ENCODE data around the gene CDK3.
"Not testable (repeated sequence)": the region's sequence is repeated elsewhere in the genome, so short reads cannot be mapped to it uniquely, and the experiment has no call there.

The CDK3 gene

DNA sequence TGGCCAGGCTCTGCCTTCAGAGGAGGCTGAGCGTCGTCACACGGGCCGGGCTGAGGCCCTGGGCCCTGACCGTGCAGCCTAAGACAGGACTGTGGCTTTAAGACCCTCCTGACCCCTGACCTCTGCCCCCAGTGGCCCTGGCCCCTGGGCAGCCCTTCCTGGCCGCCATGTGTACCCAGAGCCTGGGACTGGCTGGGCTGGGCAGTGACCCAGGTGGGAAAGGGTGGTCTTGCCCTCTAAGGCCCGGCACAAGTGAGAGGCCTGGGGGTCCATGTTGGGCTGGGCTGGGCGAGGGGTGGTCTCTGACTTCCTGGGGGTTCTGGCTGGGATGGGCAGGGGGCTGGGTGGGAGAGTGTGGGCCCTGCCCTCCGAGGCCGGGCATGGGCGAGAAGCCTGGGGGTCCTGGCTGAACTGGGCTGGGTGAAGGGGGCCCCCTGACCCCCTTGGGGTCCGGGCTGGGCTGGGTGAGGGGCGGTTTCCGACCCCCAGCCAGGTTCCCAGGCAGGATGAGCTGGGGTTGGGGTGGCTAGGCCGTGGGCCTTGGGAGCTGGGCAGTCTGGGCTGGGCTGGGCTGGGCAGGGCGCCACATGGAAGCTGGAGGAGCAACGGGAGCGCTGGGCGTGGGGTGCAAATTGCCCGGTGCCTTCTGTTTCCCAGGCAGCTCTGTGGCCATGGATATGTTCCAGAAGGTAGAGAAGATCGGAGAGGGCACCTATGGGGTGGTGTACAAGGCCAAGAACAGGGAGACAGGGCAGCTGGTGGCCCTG, at the start of gene CDK3:
CDK3 (plus strand) TSS at position 101 of the 767 bp plus-strand sequence; CDS start at position 672, 571 bp downstream.
- no peak for DNase-seq

DNA sequence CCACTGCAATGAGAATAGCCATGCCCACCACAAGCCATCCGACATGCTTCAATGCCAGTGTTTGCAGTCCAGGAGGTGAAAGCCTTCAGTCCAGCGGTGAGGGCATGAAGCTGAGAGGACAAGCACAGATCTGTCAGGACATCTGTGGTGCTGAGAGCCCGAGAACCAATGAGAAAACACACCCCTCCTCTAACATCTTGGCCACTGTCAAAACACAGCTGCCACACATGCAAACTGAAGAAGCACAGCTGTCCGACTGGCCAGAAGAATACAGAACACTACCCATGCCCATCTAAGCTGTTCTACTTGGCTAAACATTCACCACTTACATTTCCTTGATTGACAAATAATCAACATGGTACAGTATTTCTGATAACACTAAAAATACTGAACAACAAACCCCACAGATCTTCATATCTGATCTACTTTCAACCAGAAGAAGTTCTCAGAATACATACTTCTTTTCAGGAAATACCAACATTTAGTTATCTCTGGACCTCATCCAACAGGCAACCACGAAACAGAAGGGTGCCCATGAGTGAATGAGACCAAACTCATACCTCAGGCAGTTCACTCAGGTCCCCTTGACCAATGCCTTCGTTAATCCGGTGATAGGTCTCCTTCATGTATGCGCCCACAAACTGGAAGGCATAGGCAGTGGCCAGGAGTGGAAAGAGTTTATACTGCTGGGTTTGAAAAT, 49.6 kb upstream of the CDK3 start:
- no peak for DNase-seq

DNA sequence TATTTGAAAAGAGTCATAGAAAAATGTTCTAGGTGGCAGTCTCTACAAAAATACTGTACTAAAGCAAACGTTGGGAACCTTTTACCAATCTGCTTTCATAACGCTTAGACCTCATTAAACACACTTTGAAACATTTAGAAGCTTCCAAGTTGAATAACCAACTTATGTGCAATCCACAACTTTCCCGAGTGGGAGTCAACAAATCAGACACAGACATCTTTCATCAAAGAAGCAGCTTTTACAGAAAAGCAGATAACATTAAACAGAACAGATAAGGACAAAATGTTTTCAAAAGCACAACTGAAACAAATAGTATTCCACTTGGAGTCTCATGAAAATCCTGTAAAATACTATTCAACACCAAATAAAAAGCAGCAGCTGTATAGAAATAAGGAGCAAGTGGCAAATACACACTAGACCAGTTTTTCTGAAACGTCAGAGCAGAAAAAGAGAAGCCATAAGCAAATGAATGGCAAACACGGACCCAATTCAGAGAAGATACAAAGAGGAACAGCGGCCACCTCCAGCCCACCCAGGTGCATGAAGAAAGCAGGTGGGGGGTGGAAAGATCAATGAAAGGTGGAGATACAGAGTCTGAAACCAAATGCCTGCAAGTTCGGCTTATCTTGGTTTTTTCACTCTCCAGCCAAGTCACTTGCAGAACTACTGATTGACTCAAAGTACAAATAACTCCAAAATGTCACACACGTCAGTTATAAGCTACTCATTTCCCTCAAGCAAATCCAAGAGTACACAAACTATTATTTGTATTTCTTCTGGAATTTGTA, 41.4 kb upstream of the CDK3 start:
- no peak for DNase-seq

DNA sequence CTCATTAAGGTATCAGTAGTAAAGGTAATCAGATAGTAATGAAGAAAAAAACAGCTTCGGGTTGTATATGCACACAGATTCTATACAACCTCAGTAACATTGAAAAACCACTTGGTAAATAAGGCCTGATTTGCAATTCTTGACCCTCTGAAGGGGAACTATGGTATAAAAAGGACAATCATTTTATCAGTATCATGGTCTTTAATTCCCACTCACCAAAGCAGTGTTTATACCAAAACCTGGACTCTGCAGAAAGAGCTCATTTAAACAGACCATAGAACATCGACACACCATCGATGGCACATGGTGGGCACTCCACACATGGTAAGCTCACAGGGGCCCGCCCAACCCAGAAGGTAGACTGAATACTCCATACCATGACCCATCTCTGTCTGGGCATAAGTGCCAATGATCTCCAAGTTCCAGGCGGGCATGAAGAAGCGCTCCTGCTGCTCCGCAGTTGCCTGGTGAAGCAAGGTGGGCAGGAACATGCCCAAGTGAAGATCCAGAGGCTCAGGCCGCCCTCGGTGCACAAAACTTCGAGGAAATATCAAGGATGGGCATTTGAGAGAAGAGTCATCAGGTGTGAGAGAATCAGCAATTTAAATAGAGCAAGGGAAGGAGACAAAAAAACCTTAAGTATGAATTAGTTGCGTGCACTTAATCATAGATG, 40.7 kb upstream of the CDK3 start:
- DNase-seq, result no peak

DNA sequence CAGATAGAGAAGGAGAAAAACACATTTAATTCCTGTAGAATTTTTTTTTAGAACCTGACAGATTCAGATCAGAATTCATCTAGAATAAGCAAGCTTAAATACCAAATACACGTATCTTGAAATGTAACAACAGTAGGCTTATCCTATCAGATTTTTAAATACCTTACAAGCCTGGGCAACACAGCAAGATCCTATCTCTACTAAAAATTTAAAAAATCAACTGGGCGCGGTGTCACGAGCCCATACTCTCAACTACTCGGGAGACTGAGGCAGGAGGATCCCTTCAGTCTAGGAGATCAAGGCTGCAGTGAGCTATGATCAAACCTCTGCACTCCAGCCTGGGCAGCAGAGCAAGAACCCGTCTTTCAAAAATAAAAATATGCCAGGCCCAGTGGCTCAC, 35.2 kb upstream of the CDK3 start:
- no peak for DNase-seq

DNA sequence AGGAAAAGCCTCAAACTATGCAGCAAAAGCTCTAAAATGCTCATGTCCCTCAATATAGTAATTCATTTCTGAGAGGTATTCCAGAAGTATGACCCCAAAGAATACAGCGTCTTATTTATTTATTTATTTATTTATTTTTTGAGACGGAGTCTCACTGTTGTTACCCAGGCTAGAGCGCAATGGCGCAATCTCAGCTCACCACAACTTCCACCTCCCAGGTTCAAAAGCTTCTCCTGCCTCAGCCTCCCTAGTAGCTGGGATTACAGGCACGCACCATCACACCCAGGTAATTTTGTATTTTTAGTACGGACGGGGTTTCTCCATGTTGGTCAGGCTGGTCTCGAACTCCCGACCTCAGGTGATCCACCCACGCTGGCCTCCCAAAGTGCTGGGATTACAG, 31.6 kb upstream of the CDK3 start:
- DNase-seq, result not testable (repeated sequence)

DNA sequence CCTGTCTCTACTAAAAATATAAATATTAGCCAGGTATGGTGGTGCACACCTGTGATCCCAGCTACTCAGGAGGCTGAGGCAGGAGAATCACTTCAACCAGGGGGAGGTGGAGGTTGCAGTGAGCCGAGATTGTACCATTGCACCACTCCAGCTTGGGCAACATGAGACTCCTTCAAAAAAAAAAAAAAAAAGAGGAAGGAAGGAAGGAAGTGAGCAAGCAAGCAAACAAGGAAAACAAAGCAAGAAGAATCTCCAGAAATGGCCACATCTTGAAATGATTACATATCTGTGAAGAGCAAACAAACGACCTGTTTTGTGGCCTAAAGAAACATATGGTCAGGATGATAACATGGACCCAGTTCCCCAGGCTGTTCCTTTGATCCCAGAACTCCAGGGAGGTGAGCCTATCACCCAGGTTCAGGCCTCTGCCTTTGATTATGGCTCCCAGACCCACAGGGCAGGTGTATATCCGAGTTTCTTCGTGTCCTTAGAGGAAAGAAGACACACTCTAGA, 30.6 kb upstream of the CDK3 start:
- DNase-seq, result no peak

DNA sequence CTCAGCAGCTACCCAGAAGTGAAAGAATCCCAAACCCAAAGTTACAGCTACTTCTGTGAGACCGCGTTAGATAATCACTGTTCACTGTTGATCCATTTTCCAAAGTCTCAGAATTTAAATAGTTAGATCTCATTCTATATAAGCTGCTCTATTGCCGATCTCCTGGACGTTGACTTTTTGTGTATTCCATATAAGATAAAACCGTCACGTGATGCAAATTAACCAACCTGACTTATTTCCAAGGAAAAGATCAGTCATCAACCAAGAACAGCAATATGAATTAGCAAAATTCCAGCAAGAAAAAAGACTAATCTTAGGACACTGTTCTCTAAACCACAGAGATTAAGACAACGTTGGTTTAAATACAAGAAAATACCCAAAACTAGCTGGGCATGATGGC, 30.0 kb upstream of the CDK3 start:
- DNase-seq, result no peak

DNA sequence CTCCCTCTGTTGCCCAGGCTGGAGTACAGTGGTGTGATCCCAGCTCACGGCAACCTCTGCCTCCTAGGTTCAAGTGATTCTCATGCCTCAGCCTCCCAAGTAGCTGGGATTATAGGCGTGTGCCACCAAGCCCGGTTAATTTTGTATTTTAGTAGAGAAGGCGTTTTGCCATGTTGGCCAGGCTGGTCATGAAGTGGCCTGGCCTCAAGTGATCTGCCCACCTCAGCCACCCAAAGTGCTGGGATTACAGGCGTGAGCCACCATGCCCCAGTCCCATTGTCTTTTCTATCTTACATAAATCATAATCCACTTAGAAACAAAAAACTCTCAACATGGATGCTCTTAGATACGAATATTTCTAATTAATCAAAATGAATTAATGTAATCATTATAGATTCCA, 25.5 kb upstream of the CDK3 start:
- not testable (repeated sequence) for DNase-seq

DNA sequence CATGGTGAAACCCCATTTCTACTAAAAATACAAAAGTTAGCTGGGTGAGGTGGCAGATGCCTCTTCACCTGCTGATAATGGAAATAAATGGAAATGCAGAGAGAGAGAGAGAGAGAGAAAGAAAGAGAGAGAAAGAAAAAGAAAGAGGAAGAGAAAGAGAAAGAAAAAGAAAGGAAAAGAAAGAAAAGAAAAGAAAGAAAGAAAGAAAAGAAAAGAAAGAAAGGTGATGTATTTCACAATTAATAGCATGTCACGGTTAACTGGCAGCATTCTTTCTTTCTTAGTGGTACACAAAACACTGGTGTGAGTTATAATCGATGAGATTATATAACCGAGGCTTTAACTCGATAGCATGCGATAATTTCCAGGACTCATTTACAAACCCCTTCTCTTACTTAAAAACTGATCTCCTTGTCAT, 24.9 kb upstream of the CDK3 start:
- no peak for DNase-seq

DNA sequence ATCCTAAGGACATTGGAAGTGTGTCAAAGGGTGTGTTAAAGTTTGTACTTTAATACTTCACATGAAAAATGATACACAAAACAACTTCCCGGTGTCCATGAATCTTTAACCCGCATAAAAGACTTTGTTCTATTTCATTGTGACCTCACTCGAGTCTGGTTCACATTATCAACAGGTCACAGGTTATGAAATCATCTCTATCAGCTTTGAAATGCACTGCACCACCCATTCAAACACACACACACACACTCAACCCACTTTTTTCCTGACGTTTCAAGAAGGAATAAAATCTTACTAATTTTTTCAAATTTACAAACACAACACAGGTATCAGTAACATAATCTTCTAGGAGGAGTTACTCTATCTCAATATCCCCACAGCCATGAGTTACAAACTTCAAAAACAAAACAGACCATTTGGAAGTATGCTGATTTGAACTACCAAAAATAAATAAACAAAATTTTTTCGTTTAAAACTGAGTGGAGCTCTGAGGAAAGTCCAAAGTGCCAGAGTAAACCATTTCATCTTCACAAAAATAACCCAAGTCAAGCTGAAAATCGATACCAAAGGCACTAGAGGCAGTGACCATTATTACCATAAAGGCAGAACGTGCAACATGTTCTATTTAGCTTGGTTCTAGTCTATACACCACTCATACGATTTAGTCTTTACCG, 24.3 kb upstream of the CDK3 start:
- DNase-seq, result no peak

DNA sequence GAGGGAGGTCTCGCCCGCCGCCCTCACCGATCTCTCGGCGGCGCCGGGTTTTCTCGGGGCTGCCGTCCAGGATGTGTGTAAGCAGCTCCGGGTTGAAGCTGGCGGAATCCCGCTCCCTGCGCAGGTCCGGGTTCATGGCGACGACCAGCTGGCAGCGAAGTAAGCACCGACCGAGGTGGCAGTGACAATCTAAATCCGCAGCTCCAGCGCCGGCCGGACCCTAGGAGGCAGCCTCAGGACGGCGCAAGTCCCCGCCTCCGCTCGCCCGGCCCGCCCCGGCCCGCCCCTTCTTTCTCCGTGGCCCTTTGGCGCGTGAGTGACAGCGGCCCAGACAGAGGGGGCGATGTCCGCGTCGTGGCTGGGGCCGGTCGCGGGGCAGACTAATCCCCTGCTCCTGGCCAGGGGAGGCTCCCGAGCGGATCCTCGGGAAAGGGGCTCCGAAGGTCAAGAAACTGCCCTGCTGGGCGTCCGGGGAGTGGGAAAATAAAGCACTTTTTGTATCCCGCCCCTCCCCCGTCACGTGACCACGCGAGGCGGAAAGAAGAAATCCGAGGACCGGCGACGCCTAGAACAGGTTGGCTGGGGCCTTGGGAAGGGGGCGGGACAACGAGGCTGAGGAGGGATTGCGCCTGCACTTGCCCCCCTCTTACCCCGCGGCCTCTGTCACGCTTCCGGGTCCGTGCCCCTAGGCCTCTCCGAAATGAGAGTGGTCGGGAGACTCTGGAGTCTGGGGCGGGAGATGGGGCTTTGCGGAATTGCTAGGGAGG, 21.5 kb upstream of the CDK3 start, which contains the start of the genes ACOX1 and TEN1:
ACOX1 (minus strand) TSS at position 229 of the 767 bp plus-strand sequence; CDS start at position 136, 93 bp downstream.
TEN1 (plus strand) TSS at position 303 of the 767 bp plus-strand sequence. CDS start 6,953 bp downstream, outside the sequence.
- DNase-seq, result peak; percentile 78

DNA sequence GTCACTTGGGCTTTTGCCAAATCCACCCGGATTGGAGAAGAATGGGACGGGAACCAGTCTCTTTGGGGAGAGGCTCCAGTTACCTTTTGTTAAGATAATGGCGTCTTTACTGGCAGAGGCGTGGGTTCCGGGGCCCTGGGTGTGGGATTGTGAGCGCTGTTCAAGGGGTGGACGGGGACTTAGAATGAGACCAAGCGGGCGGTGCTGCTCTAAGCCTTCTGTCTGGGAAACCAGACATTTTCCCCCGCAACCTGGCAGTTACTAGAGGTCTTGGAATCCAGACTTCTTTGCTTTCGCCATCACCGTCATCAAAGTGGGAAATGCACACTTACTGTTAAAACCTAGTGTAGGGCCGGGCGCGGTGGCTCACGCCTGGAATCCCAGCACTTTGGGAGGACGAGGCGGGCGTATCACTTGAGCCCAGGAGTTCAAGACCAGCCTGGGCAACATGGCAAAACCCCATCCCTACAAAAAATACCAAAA, 20.9 kb upstream of the CDK3 start:
- no peak for DNase-seq

DNA sequence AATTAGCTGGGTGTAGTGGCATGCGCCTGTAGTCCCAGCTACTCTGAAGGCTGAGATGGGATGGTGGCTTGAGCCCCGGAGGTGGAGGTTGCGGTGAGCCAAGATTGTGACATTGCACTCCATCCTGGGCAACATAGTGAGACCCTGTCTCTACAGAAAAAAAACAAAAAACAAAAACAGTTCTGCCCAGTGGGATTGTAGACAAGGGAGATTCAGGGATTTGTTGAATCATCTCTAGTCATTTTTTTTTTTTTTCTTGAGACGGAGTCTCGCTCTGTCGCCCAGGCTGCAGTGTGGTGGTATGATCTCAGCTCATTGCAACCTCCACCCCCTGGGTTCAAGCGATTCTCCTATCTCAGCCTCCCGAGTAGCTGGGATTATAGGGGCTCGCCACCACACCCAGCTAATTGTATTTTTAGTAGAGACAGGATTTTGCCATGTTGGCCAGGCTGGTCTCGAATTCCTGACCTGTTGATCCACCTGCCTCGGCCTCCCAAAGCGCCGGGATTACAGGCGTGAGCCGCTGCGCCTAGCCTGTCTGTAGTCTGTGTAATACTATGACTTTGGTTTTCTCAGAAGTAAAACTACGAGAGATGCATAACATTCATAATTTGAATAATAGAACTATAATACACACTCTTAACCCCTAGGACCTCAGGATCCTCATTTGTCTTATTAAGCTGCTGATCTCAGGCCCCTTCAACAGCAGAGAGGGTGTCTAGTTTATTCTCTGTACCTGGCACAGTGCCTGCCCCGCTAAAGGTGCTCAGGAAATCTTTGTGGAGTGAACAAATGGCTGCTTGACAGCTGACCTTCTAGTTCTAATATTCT, 20.3 kb upstream of the CDK3 start:
- no peak for DNase-seq

DNA sequence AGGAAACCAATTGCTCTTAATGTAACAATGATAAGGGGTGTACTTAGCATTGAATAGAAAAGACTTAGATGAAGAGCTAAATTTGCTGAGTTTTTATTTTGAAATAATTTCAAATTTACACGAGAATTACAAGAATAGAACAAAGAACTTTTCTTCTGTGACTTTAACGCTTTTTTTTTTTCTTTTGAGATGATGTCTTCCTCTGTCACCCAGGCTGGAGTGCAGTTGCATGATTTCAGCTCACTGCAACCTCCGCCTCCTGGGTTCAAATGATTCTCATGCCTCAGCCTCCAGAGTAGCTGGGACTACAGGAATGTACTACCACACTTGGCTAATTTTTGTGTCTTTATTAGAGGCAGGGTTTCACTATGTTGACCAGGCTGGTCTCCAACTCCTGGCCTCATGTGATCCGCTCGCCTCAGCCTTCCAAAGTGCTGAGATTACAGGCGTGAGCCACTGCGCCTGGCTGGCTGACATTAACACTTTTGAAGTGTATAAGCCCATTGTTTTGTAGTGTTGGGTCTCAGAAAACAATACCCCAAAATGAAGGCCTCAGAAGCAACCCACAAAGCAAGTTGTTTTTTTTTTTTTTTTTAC, 19.5 kb upstream of the CDK3 start:
- no peak for DNase-seq

DNA sequence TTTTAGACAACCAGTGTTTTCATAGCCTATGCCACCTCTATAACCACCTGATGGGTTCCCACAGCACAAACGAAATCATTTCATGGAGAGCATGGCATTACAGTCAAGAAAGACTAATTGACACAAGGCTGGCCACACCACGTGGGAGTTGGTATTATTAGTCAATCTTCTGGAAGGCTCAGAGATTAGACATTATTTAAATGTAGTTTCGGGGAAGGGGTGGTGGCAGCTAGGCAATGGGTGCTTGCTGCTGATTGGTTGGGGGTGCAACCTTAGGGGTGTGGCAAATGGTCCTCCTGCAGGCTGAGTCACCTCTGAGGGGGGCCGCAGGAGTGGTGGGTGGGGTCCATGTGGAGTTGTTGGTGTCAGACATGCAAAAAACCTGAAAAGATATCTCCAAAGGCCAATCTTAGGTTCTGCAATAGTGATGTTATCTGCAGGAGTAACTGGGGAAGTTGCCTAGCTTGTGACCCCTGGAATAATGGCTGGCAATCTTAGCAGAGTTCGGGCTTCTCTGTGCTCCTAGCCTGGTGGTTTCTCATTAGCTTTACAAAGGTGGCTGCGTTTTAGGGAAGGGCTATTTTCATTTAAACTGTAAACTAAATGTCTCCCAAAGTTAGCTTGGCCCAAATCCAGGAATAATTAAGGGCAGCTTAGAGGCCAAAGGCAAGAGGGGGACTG, 17.0 kb upstream of the CDK3 start:
- no peak for DNase-seq

DNA sequence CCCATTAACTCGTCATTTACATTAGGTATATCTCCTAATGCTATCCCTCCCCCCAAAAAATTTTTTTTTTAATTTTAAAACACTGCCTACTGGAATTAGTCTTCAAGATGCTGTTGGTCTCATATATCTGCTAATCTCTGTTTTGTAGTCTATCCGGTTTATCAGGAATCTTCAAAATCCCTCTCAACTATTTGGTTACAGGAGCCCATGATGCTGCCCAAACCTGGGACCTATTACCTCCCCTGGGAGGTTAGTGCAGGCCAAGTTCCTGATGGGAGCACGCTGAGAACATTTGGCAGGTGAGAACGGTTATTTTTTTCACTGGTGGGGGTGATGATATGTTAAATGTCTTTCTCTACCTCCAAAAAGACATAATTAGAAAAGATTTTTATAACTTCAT, 14.7 kb upstream of the CDK3 start:
- no peak for DNase-seq

DNA sequence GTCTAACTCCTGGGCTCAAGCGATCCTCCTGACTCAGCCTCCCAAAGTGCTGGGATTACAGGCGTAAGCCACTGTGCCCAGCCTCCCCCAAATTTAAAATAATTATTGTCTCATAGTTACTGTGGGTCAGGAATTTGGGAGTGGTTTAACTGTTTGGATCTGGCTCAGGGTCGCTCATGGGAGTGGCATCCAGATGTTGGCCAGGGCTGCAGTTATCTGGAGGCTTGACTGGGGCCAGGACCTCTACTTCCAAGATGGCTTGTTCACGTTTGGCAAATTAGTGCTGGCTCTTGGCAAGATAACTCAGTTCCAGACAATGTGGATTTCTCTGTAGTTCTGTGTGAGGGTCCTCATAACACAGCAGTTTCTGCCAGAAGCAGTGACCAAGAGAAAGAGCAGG, 13.6 kb upstream of the CDK3 start:
- DNase-seq, result no peak

DNA sequence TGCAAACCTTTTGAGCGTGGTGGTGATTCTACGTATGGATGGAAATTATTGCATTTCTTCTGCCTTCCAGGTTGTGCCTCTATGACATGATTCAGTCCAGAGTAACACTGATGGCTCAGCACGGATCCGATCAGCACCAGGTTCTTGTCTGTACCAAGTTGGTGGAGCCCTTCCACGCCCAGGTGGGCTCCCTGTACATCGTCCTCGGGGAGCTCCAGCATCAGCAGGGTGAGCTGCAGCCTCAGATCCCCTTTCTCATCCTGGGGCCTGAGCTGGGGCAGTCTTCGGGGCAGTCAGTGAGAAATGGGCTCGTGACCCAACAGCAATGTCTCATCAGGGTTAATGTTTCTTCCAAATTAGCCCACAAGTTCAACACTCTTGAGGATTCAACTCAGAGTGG, 9.3 kb upstream of the CDK3 start:
- no peak for DNase-seq
